ENCODE measurements around the gene RYR1.
"Not testable (repeated sequence)": the region's sequence is repeated elsewhere in the genome, so short reads cannot be mapped to it uniquely, and the experiment has no call there.

RYR1 gene

DNA sequence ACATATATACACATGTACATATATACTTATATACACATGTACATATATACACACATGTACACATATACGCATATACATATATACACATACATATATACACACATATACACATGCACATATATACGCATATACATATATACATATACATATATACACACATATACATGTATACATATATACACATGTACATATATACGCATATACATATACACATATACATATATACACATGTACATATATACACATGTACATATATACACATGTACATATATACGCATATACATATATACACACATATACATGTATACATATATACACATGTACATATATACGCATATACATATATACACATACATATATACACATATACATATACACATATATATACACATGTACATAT lies 169.4 kb downstream of the RYR1 start:
- DNase-seq (ENCODE audit: low read depth in 1 of 2, low spot score in 1 of 2) = not testable (repeated sequence)

DNA sequence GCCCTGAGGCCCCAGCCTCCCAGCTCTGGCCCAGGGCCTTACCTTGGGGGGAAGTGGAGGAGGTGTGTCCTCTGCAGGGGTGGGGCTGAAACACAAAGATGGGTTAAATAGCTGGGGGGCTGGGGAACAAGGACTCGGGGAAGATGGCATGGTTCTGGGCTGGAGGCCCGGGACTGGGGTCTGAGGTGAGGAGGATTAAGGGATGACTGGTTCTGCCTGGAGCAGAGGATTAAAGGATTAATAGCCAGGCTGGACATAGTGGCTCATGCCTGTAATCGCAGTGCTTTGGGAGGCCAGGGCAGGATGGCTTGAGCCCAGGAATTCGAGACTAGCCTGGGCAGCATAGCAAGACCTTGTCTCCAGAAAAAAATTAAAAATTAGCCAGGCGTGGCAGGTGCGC lies 172.6 kb downstream of the RYR1 start:
- no peak for DNase-seq (ENCODE audit: low read depth in 1 of 2, low spot score in 1 of 2)

DNA sequence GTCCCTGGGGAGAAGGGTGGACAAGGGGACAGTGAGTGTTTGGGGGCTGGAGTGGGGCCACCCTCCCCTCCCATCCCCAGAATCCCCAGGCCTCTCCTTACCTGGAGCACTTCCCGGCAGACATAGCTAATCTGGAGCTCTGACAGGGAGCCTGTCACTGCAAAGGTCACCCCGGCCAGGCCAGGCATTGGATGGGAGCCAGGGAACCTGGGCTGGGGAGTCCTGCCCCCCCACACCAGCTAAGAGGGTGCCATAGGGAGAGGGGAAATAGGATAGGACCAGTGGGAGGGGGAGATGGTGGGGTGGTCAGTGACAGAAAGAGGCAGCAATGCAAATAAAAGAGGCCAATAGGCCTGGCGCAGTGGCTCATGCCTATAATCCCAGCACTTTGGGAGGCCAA lies 180.8 kb downstream of the RYR1 start:
- DNase-seq (ENCODE audit: low read depth in 1 of 2, low spot score in 1 of 2) = no peak

DNA sequence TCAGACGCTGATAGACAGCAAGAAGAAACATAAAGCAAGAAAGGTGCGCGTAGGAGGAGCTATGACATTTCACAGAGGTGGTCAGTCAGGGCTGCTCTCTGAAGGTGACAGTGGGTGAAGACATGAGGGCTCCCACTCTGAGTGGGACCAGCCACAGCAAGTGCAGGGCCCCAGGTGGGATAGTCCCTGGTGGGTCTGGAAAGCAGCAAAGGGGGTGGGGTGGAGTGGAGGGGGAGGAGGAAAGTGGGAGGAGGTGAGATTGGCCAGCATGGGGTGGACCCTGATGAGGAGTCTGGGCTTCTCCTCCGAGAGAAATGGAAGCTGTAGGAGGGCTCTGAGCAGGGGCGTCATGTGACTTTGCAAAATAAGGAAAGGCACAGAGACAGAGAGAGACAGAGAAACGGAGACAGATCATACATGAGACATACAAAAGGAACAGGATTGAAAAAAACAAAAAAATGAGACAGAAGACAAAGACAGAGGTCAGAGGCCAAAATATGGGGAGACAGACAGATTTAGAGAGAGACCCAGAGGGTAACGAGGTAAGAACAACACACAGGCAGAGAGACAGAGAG lies 181.6 kb downstream of the RYR1 start:
- DNase-seq (ENCODE audit: low read depth in 1 of 2, low spot score in 1 of 2) = no peak

DNA sequence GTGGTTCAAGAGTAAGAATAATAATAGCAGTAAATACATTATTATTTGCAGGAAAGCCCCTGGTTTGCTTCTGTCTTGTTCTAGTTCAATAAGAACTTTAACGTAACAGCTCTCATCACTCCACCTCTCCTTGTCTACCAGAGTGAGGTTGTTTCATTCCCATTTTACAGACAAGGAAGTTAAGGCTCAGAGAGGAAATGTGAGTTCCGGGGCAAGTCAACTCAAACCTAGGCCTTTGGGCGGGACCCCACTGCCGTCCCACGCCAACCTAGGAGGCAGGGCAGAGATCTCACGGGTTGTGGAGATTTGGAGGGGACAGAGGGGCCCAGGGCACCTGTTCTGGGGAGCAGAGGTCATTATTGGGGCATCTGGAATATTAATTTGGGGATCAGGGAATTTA lies 182.8 kb downstream of the RYR1 start:
- DNase-seq (ENCODE audit: low read depth in 1 of 2, low spot score in 1 of 2) = no peak

DNA sequence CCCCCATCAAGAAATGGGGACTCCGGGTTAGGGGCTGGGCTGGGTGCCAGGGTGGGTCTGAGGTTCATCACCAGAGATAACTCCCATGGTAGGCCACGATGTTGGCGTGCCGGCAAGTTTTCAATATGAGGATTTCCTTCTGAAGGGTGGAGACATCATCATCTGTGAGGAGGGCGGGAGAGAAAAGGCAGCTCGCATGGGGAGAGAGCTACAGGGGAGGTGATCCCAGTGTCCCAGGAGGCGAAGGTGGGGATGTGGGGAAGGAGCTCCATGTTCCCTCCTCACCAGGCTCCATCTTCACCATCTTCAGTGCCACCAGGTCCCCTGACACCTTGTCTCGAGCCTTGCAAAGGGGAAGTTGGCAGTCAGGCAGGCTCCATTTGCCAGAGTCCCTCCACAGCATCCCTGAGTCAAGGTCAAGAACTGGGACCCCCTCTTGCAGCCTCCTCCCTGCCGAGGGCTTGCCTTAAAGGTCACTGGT lies 183.8 kb downstream of the RYR1 start:
- peak in 1 of 2 donors; percentile 21 for DNase-seq (ENCODE audit: low read depth in 1 of 2, low spot score in 1 of 2)

DNA sequence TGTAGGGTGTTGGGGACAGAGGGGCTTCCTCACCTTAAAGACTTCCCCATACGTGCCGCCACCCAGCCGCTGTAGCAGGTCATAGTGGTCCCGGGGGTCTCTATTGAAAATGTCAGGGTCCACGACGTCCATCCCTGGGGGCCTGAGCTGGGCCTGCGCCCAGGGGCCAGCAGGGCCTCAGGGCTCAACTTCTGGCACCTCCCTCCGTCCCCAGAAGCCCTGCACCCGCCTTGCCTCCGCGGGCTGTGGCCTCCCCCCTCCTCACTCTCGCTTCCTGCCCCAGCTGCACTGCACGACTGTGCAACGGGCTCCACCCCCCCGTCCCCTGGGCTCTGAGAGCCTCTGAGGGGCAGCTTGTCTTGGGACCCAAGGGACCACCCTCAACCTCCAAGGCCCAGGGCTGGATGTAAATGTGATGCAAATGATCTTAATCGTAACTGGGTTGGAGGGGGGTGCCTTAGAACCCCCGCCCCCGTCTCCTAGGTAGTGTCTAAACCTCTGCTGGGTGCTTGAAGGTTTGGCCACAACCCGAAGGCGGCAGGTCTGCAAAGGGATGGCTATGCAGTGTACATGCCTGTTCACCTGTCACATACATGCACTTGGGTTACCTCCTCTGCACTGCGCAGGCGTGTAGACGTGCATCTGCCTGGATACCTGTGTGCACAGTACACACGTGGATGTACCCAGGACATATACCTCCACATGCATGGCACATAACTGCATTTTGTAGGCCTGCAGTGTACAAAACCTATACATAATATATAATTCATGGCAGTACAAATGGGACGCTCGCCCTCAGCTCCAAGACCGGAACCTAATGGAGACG lies 184.5 kb downstream of the RYR1 start, which contains the start of gene MAP4K1:
Gene MAP4K1, minus strand, starts transcription at position 190 of the 826 bp plus-strand sequence. Its CDS starts 58 bp downstream, at position 132.
- peak; percentile 39 to 57 for DNase-seq (ENCODE audit: low read depth in 1 of 2, low spot score in 1 of 2)

DNA sequence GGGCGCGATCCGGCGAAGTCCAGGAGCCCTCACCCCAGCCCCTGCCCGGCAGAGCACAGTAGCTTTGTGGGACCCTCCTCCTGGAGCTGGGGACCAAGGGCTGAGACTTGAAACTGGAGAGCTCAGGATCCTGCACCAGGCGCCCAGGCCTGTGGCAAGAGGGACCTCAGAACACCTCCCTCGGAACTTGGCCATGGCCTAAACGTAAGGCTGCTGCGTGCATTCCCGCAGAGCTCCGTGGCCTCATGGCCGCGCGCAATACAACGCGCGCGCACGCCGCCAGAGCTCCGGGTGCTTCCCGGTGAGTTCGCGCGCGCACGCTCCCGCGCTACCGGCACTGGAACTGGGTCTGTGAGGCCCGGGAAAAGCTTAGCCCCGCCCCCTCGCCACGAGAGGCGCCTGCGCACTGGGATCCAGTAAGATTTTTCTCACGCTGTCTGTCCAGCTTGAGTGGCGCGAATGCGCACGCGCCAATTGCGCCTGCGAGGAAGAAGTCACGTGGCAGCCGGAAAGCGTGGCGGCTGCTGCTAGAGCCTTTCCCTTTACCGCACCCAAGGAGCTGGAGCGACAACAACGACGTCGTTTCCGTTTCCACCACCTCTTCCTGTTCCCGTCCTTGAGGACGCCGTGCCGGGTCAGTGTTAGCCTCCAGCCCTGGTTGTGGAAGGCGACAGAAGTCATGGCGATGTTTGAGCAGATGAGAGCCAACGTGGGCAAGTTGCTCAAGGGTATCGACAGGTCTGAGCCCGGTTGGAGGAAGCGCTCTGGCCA lies 185.3 kb downstream of the RYR1 start, which contains the start of gene EIF3K:
Gene EIF3K, plus strand, starts transcription at position 599 of the 771 bp plus-strand sequence. Its CDS starts 81 bp downstream, at position 680.
- peak; percentile 95 to 98 for DNase-seq (ENCODE audit: low read depth in 1 of 2, low spot score in 1 of 2)

DNA sequence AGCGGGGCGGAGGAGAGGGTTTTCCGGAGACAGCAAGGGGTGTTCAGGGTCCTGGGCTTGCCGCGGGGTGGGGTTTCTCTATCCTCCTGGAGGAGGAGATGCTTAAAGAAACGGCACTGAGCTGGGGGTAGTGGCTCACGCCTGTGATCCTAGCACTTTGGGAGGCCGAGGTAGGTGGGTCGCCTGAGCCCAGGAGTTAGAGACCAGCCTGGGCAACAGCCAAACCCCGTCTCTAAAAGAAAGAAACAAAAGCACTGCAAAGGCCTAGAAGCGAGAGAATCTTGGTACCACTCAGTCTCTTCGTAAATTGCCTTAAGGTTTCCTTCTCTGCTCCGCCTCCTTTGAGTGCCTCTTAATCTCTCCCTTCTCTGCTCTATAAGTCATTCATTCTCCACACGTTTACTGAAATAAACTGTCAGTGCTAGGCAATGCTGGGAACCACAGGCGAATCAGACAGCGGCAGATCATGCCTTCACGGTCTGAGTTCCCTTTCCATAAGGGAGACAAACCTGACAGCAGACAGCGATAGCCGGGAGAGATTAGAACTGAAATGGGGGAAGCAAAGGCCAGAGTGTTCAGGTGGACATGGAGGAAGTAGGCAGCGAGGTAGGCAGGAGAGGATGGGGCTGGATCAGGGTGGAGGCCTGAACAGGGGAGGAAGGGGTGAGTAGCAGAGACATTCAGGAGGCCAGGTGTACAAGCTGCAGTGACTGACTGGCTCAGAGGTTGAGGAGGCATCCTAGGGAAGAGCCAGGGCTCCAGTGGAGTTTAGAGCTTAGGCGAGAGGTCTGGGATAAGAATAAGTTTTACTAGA lies 186.1 kb downstream of the RYR1 start:
- DNase-seq (ENCODE audit: low read depth in 1 of 2, low spot score in 1 of 2) = no peak

DNA sequence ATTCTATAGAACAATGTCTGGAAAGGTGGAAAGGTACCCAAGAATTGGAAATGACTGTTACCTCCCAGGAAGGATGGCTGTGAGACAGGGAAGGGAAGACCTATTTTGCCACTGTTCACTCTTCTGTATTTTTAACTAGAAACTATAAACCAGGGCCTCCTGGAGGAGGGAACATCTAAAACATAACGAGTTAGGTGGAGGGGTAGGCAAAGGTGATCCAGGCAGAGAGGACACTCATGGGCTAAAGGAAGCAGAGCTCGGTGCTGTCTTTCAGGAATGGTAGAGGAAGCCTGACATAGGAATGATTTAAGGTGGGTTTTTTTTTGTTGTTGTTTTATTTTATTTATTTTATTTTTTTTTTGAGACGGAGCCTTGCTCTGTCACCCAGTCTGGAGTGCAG lies 191.3 kb downstream of the RYR1 start:
- DNase-seq (ENCODE audit: low read depth in 1 of 2, low spot score in 1 of 2) = no peak

DNA sequence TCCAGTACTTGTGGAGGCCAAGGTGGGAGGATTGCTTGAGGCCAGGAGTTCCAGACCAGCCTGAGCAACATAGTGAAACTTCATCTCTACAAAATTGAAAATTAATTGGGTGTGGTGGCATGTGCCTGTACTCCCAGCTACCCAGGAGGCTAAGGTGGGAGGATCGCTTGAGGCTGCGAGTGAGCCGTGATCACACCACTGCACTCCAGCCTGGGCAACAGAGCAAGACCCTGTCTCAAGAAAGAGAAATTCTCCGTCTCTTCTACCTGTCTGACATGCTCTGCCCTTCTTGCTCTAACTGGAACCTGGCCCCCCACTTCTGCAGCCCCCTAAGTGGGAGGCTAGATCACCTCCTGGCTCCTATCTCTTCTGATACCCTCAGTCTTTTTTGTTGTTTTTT lies 192.9 kb downstream of the RYR1 start:
- DNase-seq (ENCODE audit: low read depth in 1 of 2, low spot score in 1 of 2) = no peak

DNA sequence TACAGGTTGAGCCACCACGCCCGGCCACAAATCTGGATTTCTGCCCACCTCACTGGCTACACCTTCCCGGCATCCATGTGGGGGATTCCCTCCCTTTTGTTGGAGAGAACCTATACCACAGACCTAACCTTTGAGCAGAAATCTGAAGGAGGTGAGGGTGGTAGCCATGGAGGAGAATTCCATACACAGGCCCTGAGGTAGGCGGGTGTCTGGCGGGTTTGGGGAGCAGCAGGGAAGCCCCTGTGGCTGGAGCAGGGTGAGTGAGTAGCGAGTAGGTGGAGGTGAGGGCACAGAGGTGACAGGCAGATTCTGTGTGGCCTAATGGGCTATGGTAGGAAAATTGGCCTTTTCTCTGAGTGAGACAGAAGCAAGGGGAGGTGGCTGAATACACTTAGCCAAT lies 196.1 kb downstream of the RYR1 start:
- no peak for DNase-seq (ENCODE audit: low read depth in 1 of 2, low spot score in 1 of 2)

DNA sequence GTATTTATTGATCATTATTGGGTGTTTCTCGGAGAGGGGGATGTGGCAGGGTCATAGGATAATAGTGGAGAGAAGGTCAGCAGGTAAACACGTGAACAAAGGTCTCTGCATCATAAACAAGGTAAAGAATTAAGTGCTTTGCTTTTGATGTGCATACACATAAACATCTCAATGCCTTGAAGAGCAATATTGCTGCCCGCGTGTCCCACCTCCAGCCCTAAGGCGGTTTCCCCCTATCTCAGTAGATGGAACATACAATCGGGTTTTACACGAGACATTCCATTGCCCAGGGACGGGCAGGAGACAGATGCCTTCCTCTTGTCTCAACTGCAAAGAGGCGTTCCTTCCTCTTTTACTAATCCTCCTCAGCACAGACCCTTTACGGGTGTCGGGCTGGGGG lies 197.8 kb downstream of the RYR1 start:
- DNase-seq (ENCODE audit: low read depth in 1 of 2, low spot score in 1 of 2) = not testable (repeated sequence)

DNA sequence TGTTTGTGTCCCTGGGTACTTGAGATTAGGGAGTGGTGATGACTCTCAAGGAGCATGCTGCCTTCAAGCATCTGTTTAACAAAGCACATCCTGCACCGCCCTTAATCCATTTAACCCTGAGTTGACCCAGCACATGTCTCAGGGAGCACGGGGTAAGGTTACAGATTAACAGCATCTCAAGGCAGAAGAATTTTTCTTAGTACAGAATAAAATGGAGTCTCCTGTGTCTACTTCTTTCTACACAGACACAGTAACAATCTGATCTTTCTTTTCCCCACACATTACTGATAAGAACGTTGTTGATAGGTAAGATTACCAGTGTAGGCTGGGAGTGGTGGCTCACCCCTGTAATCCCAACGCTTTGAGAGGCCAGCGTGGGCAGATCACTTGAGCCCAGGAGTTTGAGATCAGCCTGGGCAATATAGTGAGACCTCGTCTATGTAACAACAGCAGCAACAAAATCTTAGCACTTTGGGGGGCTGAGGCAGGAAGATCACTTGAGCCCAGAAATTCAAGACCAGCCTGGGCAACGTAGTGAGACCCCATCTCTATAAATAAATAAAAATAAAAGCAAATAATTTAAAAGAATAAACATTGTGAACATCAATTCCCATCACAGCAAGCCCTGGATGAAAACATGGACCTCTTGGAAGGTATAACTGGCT lies 198.5 kb downstream of the RYR1 start:
- DNase-seq (ENCODE audit: low read depth in 1 of 2, low spot score in 1 of 2) = not testable (repeated sequence)

DNA sequence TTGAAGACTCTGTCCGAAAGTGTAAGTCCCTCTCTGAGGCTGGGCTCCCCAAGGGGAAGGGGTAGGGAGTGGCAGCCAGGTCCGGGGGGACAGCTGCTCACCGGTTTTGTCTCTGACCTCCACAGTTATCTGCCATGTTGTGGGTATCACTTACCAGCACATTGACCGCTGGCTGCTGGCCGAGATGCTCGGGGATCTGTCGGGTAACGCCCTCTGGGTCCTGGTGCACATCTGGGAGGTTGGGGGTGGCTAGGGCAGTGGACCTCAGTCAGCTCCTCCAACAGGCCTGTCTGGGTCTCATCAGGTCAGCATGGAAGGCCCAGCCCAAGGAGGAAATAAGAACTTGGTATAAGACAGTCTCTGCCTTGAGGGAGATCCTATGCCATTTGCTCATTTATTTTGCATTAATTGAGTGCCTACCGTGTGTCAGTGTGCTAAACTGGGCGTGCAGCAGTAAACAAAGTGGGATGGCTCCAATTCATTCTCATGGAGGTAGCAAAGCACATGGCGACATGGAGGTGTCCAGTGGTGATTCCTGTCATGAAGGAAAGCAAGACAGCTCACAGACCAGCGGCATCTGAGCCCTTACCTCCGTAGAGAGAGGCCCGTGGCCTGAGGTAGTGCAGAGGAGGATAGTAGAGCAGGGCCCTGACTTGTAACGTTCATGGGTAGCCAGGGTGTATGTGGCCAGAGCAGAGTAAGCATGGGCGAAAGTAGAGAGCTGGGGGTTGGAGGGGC lies 199.2 kb downstream of the RYR1 start:
- no peak for DNase-seq (ENCODE audit: low read depth in 1 of 2, low spot score in 1 of 2)

DNA sequence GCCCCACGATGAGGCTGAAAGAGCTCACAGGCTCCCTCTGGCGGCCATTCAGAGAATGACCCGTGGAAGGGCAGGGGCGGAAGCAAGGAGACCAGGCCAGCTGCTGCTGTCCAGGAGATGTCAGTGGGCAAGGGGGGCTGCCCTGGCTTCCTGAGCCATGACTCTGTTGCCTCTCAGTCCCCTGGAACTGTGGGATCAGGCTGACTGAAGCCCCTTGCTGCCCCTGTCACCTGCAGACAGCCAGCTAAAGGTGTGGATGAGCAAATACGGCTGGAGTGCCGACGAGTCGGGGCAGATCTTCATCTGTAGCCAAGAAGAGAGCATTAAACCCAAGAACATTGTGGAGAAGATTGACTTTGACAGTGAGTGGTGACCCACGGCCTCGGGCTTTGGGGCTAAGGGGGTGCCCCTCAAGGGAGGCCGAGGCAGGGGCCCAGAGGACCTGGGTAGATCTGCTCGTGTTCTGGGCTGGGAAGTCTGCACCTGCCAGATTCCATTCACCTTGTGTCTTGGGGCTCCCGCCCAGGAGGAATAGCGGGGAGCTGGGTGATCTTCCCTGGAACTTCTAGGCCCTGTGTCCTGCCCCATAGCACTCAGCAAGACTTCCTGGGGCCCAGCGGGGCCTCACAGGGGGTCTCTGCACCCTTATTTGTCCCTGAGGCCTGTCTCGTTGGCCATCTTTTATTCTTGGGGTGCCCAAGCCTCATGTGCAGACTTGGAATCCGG lies 201.4 kb downstream of the RYR1 start:
- peak; percentile 56 to 60 for DNase-seq (ENCODE audit: low read depth in 1 of 2, low spot score in 1 of 2)

DNA sequence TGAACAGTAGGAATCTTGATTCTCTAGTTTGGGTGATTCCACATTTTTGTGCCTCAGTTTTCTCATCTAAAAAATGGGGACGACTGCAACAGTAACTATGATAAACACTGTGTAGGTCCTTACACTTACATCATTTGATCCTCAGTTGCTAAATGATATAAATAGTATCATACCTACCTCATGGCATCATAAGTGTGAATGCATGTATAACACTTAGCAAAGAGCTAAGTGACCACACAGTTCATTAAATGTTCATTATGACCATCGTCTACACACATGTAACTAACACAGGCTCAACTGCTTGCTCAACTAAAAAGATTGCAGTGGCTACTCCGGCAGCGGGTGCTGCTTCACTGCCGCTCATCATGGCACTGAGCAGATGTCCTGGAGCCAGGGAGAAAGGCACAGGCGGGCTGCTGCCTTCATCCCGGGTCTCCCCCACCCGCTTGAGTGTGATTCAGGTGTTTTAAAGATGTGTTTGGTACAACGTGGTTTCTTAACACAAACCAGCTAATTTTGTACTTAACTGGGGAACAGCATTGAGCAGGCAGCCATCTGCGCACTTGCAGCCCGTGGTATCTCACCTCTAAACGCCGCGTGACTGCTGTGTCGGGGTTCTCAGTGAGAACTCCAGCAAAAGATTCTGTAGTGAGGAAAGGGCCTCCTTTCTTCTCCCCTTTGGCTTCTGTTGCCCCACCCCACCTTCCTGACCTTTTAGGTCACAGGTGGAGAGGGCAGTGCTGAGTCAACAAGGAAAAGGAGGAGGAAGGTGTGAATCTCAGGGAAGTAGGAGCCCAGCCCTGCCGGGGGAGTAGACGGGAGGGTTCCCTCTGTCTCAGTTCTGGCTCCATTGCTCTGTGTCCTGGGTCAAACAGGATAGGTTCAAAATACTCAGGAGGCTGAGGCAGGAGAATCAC lies 202.2 kb downstream of the RYR1 start:
- no peak for DNase-seq (ENCODE audit: low read depth in 1 of 2, low spot score in 1 of 2)
